CD4-positive, alpha-beta T cell treated with Interleukin-10 for 1 hour (primary cell): ENCODE results near the gene TPI1.
"Not testable (repeated sequence)": the region's sequence is repeated elsewhere in the genome, so short reads cannot be mapped to it uniquely, and the experiment has no call there.

Experiments used
- DNase-seq: peaks from one replicate; pipeline ENCODE4 v3.0.0-alpha.2; 2020

Gene TPI1

GRCh38 chr12:6849427-6849826, 17.9 kb upstream of the TPI1 start:
- no peak for DNase-seq

- DNase-seq = no peak
These were observed 17.3 kb upstream of the TPI1 start for GRCh38 chr12:6849976-6850560.

DNA sequence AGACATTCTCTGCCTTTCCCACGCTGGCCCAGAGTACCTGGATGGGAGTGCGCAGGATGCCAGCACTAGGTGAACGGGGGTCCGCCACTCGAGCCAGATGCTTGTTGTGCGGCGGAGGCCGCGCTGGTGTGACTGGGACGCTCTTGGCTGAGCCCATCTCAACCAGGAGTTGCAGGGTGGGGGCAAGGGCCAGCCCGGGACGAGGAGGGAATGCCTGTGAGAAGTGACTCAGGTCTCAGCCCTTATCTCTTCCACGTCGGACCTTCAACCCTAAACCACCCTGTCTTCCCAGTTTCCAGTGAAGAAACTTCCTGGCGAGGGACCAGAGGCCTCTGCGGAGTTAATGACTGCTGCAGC, 16.6 kb upstream of the TPI1 start:
- no peak for DNase-seq

GRCh38 chr12:6851153-6851920, 16.0 kb upstream of the TPI1 start, which contains the start of gene CDCA3:
Gene CDCA3 (minus strand): TSS chr12:6851286. CDS start chr12:6850952, 334 bp downstream.
- DNase-seq = peak; percentile 96

DNA sequence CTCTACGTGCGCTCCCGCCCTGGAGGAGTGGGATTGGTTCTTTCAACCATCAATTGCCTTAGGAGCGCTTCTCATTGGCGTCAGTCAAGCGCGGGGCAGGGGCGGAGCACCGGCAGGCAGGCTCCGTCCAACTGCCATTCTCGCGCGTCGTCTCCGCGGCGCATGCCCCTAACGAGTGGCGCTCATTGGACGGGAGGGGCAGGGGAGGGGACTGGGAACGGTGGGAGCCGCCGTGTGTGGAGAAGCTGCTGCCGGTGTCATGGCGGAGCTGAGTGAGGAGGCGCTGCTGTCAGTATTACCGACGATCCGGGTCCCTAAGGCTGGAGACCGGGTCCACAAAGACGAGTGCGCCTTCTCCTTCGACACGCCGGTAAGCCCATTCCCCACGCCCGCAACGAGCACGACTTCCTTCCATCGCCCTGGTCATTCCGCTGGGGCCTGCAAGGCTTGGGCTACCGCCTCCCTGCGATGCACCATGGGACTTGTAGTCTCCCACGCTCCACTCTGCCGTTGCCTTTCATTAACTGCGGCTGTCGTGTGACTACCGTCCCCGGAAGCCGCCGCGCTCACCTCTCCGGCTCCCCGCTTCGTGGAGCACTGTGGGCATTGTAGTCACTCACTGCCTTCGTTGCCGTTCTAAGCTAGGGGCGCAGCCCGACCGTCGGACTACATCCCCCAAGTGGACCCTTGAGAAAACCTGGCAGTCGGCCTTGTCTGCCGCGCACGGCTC, 15.2 kb upstream of the TPI1 start, which contains the start of gene USP5:
USP5 (plus strand) TSS at position 230 of the 730 bp plus-strand sequence; CDS start at position 260, 30 bp downstream.
- DNase-seq = peak; percentile 99

GRCh38 chr12:6852651-6853354, 14.5 kb upstream of the TPI1 start:
- DNase-seq = peak; percentile 71

DNA sequence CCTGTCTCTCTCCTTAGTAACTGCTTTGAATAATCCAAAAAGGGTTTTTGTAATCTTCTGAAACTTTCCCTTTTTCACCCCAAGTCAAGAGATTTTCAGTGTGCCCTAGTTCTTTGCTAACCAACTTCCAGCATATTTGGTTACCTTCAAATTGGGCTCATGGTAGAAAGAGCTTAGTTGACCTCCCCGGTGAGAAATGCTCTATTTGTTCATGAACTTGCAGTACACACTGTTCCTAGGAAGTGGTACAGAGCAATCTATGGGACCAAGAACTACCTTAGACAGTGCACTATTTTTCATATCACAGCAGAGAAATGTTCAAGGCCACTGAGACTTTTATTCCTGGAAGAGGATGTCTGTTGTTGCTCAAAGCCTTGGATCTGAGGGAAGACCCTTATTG, 13.7 kb upstream of the TPI1 start:
- no peak for DNase-seq

GRCh38 chr12:6854036-6854435, 13.3 kb upstream of the TPI1 start:
- no peak for DNase-seq

DNA sequence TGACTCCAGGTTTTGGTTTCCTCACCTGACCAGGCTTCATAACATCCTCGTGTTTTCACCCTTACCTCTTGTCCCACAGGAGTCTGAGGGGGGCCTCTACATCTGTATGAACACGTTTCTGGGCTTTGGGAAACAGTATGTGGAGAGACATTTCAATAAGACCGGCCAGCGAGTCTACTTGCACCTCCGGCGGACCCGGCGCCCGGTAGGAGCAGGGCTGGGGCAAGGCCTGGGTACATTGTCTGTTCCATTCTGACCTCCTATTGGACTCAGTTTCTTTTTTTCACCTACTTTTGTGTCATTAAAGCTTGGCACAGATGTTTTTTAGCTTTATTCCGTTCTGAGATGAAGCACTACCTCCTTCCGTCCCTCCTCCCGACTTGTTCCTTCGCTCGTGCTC, 12.0 kb upstream of the TPI1 start:
- no peak for DNase-seq

DNA sequence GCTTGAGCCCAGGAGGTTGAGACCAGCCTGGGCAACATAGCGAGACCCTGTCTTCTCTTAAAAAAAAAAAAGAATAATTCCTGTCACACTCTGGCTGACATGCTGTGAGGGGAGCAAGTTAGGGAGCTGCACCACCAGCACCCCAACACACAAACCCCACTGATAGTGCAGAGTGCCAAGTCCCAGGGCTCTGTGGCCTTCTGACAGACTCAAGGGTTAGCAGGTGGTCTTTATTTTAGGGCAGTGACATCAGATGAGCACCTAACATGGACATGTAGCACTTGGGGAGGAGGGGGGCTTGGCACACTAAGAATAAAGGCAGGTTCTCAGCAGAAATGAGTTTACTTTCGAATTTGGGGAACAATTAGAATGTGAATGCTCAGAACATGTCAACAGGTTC, 8.5 kb upstream of the TPI1 start:
- DNase-seq = no peak

DNA sequence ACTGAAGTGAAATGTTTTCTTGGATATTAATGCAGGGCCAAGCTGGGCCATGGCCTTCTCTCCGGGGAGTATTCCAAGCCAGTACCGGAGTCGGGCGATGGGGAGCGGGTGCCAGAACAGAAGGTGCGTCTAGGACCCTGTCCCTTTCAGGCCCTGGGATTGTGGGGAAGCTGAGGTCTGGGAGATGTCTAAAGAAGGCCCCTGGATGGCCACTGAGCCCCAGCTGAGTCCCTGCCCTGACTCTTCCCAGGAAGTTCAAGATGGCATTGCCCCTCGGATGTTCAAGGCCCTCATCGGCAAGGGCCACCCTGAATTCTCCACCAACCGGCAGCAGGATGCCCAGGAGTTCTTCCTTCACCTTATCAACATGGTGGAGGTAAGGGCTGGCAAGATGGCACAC, 7.2 kb upstream of the TPI1 start:
- DNase-seq = no peak

DNA sequence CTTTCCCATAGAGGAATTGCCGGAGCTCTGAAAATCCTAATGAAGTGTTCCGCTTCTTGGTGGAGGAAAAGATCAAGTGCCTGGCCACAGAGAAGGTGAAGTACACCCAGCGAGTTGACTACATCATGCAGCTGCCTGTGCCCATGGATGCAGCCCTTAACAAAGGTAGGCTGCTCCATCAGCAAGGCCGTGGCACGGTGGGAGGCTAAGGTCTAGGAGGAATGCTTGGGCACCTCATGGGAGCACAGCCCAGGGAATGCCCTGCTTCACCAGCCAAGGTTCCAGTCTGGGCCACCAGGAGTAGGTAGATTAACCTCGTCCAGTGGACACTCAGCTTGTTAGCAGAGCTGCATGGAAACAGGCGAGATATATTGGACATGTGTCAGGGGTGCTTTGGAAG, 6.4 kb upstream of the TPI1 start:
- DNase-seq = no peak

DNA sequence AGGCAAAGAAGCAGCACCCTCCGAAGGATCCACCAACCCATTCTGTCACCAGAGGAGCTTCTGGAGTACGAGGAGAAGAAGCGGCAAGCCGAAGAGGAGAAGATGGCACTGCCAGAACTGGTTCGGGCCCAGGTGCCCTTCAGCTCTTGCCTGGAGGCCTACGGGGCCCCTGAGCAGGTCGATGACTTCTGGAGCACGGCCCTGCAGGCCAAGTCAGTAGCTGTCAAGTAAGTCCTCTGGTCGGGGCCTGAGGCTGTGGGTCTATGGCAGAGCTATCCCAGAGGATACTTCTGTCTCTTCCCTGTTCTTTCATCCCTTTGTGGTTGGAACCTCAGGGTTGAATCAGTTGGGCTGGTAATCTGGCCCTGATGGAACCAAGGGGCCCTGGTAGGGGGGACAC, 5.9 kb upstream of the TPI1 start:
- DNase-seq = no peak

- DNase-seq = no peak
These were observed 4.3 kb upstream of the TPI1 start for GRCh38 chr12:6863033-6863432.

DNA sequence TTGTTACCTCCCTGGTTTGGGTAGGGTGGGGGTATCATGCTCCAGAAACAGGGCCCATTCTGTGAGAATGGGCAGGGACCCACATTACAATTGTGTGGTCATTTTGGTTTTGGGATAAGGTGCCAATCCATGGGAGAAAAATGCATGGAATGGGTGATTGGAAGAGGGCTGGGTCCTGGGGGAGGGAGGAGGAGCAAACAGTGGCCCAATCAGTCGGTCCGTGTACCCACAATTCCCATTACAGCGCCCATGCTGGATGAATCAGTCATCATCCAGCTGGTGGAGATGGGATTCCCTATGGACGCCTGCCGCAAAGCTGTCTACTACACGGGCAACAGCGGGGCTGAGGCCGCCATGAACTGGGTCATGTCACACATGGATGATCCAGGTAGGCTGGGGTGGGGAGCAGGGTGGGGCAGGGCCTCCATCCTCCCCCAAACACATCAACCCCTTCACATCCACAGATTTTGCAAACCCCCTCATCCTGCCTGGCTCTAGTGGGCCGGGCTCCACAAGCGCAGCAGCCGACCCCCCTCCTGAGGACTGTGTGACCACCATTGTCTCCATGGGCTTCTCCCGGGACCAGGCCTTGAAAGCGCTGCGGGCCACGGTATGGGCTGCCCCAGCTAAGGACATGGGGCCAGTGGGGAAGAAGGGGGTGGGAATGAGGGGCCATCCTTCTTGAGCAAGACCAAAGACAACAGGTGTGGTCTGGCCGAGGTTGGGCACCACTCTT, 3.6 kb upstream of the TPI1 start:
- no peak for DNase-seq

DNA sequence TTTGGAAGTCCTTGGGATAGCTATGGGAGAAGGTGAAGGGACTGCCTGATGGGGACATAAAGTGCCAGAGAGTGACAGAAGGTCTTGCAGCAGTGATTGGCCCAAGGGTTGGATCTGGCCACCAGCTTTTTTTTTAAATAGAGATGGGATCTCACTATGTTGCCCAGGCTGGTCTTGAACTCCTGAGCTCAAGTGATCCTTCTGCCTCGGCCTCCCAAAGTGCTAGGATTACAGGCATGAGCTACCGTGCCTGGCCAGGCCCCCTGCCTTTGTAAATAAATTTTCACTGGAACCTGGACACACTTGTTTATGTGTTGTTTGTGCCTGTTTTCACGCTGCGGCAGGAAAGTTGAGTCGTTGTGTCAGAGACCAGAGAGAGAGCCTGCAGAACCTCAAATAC, 2.0 kb upstream of the TPI1 start:
- not testable (repeated sequence) for DNase-seq

DNA sequence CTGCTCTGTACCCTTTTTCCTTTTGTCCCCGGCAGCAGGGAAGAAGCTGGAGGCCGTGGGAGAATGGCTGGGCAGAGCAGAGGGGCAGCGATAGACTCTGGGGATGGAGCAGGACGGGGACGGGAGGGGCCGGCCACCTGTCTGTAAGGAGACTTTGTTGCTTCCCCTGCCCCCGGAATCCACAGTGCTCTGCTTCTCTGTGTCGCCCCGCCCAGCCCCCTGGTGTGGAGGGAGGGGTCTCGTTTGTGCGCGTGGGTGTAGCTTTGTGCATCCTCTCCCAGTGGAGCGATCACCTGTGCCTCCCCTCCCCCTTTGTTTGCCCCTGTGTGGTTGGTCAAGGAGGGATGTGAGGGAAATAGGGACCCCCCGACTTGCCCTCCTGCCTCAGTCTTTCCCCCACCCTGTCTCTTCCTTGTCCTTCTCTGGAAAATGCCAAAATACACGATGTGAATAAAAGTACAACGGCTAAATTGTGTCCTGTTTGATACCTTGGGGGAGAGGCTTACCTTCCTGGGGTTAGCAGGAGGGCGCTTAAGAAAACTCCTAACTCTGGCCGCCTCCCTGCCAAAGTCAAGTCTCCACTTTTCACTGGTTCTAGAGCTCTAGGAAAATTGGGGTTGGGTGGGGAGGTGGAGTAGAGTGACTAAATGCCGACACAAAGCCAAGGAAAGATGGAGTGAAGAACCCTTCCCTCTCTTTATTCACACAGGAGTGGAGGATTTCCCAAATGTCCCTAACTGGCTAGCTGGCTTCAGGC, 990 bp upstream of the TPI1 start:
- DNase-seq = no peak

GRCh38 chr12:6866920-6867412, 365 bp upstream of the TPI1 start:
- no peak for DNase-seq

DNA sequence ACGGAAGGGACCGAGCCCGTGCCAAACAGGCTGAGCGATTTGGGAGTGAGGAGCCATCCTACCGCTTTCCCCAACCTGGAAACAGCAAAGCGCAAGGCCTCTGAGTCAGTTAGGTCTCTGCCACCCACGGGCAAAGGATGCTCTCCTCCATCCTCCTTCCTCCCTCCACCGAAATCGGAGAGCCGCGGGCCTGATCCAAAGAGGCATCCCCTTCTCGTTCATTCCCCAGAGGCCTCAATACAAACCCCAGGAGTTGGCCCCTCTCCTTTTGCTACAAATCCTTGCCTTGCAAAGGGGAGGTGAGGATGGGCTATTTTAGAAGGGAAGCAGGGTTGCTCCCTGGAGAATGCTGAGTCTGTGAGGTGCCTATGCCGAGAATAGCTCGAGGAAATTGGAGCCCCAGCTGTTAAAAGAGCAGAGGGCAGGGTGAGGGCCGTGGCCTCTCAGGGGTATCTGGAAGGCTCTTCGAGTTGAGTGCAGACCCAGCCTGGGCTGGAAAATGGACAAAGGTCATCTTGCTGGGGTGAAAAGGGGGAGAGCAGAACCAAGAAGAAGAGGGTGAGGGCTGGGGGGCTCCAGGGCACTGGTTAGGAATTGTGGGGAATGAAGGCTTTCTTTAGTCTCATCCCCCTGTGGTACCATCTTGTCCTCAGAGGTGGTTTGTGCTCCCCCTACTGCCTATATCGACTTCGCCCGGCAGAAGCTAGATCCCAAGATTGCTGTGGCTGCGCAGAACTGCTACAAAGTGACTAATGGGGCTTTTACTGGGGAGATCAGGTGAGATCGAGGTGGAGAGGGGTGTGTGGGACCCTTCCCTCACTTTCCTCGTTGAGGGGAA, 1.1 kb downstream of the TPI1 start:
- peak; percentile 15 for DNase-seq
